Hepatocyte (in vitro differentiated cells): ENCODE data around the gene MAP2K2.

ENCODE experiments used
- EZH2phosphoT487 ChIP-seq: fragments of 200-600 bp; sonication (generic); IDR thresholded peaks from one replicate; pipeline ENCODE4 v1.6.1; 2018; ENCODE audit warnings: antibody characterized with exemption, mild to moderate bottlenecking, low read depth, moderate library complexity; ENCODE audit not compliant: unreplicated experiment, severe bottlenecking
- TF ChIP-seq, protein P1 (sequence below): fragments of 200-600 bp; sonication (generic); IDR thresholded peaks from 2 replicates; pipeline ENCODE4 v1.5.1; 2016; ENCODE audit warnings: antibody characterized with exemption, mild to moderate bottlenecking; ENCODE audit not compliant: poor library complexity

- TF ChIP-seq EZH2phosphoT487 = no peak
- TF ChIP-seq, protein P1, sequence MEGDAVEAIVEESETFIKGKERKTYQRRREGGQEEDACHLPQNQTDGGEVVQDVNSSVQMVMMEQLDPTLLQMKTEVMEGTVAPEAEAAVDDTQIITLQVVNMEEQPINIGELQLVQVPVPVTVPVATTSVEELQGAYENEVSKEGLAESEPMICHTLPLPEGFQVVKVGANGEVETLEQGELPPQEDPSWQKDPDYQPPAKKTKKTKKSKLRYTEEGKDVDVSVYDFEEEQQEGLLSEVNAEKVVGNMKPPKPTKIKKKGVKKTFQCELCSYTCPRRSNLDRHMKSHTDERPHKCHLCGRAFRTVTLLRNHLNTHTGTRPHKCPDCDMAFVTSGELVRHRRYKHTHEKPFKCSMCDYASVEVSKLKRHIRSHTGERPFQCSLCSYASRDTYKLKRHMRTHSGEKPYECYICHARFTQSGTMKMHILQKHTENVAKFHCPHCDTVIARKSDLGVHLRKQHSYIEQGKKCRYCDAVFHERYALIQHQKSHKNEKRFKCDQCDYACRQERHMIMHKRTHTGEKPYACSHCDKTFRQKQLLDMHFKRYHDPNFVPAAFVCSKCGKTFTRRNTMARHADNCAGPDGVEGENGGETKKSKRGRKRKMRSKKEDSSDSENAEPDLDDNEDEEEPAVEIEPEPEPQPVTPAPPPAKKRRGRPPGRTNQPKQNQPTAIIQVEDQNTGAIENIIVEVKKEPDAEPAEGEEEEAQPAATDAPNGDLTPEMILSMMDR = no peak
These were observed 81.2 kb downstream of the MAP2K2 start for GRCh38 chr19:4042731-4043082.
